ENCODE data around the gene SLC7A11. TPM values are rescaled to one million over a fixed set of nuclear protein-coding genes. Genes with fewer than 3 reads are reported as not detected.
A peak's percentile ranks its signal among the peaks of the same experiment; 100 is the strongest.

The SLC7A11 gene
- total RNA-seq, 4 donors from 2014 or later, result under 0.01 to 2.5 (median 0.82) TPM; not detected in 1

GRCh38 chr4:138225477-138225876 is 16.7 kb downstream of the SLC7A11 start:
- Histone ChIP-seq H3K4me3 (no peak overlapping the region), H3K9me3 (no peaks in the 10 kb centered on the region), H3K27me3 (no peaks in the 10 kb centered on the region), H3K4me1 (peaks cover 5 to 10% (median 7%) of the 10 kb centered on the region in 4 donors), H3K36me3 (no peaks in the 10 kb centered on the region), H3K27ac (no peak overlapping the region)
- DNase-seq, result no peak
- in situ Hi-C loops (cut with MboI; ENCODE audit: low pct_ligation_motif_present in 1 of 4, low pct_unique_long_range_greater_than_20kb in 1 of 4, low sequenced_read_pairs in 3 of 4) (no loop called here), intact Hi-C loops (cut with DNase I; ENCODE audit: low total_unique reads) (no loop called here)
- no peak for TF ChIP-seq POLR2A (IDR thresholded peaks at IDR 0.05)
- 38 to 40% methylated on average over 1 of the region's 1 CpG for WGBS, 2 donors (ENCODE audit: low coverage in 1 of 2)

- H3K27me3 ChIP-seq, result no peaks in the 10 kb centered on the region
- TF ChIP-seq CTCF (IDR thresholded peaks at IDR 0.05) (no peak), EP300 (IDR thresholded peaks at IDR 0.05; ENCODE audit: low read depth) (no peak), POLR2A (IDR thresholded peaks at IDR 0.05) (no peak), POLR2AphosphoS5 (IDR thresholded peaks at IDR 0.05) (no peak)
- H3K27ac ChIP-seq, result no peak overlapping the region
- intact Hi-C loops (cut with DNase I; ENCODE audit: low total_unique reads) (no loop called here), in situ Hi-C loops (cut with MboI; ENCODE audit: low pct_ligation_motif_present in 1 of 4, low pct_unique_long_range_greater_than_20kb in 1 of 4, low sequenced_read_pairs in 3 of 4) (no loop called here)
- no peak for DNase-seq
- no peaks in the 10 kb centered on the region for H3K36me3 ChIP-seq
- peaks cover 5 to 10% (median 7%) of the 10 kb centered on the region in 4 donors for H3K4me1 ChIP-seq
- H3K9me3 ChIP-seq, result no peaks in the 10 kb centered on the region
- no peak overlapping the region for H3K4me3 ChIP-seq
Measured at GRCh38 chr4:138224614-138225013, 17.5 kb downstream of the SLC7A11 start.

DNA sequence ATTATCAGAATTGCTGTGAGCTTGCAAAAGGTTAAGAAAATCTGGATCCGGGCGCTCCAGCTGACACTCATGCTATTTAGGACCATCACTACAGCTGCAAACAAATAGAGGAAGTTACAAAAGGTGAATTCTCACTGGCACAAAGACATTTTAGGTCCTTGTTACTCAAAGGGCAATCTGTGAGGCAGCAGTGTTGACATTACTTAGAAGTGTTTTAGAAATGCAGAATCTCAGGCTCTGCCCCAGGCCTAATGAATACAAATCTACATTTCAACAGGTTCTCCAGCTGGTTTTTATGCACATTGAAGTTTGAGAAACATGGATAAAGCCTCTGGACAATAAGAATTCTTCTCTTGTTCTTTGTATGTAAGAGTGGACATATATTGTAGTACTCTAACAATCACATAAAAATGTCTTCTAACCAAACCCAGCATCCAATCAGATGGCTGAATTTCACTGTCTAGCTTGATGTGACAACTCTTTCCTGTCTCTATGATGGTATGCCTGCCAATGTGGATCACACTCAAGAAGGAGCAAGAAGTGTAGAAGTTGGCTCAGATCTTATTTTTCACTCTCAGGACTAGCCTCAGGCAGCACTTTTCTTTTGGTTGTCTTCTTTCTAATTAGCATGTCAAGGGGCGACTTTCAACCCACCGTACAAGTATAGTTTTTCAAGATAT is 18.8 kb downstream of the SLC7A11 start:
- H3K9me3 ChIP-seq, result no peaks in the 10 kb centered on the region
- H3K27ac ChIP-seq, result no peak overlapping the region
- in situ Hi-C loops (cut with MboI; ENCODE audit: low pct_ligation_motif_present in 1 of 4, low pct_unique_long_range_greater_than_20kb in 1 of 4, low sequenced_read_pairs in 3 of 4) (no loop called here), intact Hi-C loops (cut with DNase I; ENCODE audit: low total_unique reads) (no loop called here)
- 68 to 77% methylated on average over 3 to 4 of the region's 4 CpGs for WGBS, 2 donors (ENCODE audit: low coverage in 1 of 2)
- H3K4me3 ChIP-seq, result no peak overlapping the region
- no peak for TF ChIP-seq POLR2AphosphoS5 (IDR thresholded peaks at IDR 0.05)
- no peak for TF ChIP-seq CTCF (IDR thresholded peaks at IDR 0.05)
- no peak for TF ChIP-seq EP300 (IDR thresholded peaks at IDR 0.05; ENCODE audit: low read depth)
- no peak for TF ChIP-seq POLR2A (IDR thresholded peaks at IDR 0.05)
- DNase-seq, result no peak
- H3K4me1 ChIP-seq, result peaks cover 5 to 10% (median 7%) of the 10 kb centered on the region in 4 donors
- no peaks in the 10 kb centered on the region for H3K36me3 ChIP-seq
- H3K27me3 ChIP-seq, result no peaks in the 10 kb centered on the region

- DNase-seq, result no peak
- intact Hi-C loops (cut with DNase I; ENCODE audit: low total_unique reads), result no loop called here
- Histone ChIP-seq H3K27ac (peak overlapping the region in 1 of 4 donors; percentile 16), H3K36me3 (no peaks in the 10 kb centered on the region), H3K4me3 (no peak overlapping the region), H3K27me3 (no peaks in the 10 kb centered on the region), H3K9me3 (no peaks in the 10 kb centered on the region), H3K4me1 (peaks cover 5 to 10% (median 7%) of the 10 kb centered on the region in 4 donors)
- in situ Hi-C loops (cut with MboI; ENCODE audit: low pct_ligation_motif_present in 1 of 4, low pct_unique_long_range_greater_than_20kb in 1 of 4, low sequenced_read_pairs in 3 of 4), result no loop called here
- TF ChIP-seq POLR2AphosphoS5 (IDR thresholded peaks at IDR 0.05) (no peak), EP300 (IDR thresholded peaks at IDR 0.05; ENCODE audit: low read depth) (no peak), POLR2A (IDR thresholded peaks at IDR 0.05) (no peak)
- WGBS, 2 donors (ENCODE audit: low coverage in 1 of 2), result 20 to 21% methylated on average over 4 of the region's 4 CpGs
Measured at GRCh38 chr4:138222046-138222445, 20.1 kb downstream of the SLC7A11 start.

DNA sequence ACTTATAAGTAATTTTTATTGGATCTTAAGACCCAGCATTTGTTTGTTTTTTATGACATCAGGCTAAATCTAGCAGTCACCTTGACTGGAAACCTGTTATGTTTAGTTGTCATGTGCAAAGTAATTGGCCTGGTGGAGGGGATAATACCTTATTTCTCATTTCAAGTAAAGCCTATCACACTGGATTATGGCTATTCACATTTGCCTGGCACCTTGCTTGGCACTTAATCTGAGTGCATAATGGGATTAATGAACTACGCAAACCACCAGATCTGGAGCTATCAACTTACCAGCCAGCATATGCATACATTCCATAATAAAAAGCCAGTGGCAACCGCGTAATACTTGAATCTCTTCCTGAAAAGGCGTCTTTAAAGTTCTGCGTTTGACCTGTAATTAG is 23.2 kb downstream of the SLC7A11 start:
- in situ Hi-C loops (cut with MboI; ENCODE audit: low pct_ligation_motif_present in 1 of 4, low pct_unique_long_range_greater_than_20kb in 1 of 4, low sequenced_read_pairs in 3 of 4), result no loop called here
- WGBS, 2 donors (ENCODE audit: low coverage in 1 of 2), result 78 to 88% methylated on average over 3 to 5 of the region's 5 CpGs

More for the DNA sequence above, 23.2 kb downstream of the SLC7A11 start:
- H3K4me1 ChIP-seq, result peaks cover 5 to 10% (median 7%) of the 10 kb centered on the region in 4 donors
- no peaks in the 10 kb centered on the region for H3K9me3 ChIP-seq
- H3K4me3 ChIP-seq, result no peak overlapping the region
- no peak overlapping the region for H3K27ac ChIP-seq
- H3K36me3 ChIP-seq, result no peaks in the 10 kb centered on the region
- no peaks in the 10 kb centered on the region for H3K27me3 ChIP-seq
- TF ChIP-seq POLR2A (IDR thresholded peaks at IDR 0.05) (no peak), CTCF (IDR thresholded peaks at IDR 0.05) (no peak)
- intact Hi-C loops (cut with DNase I; ENCODE audit: low total_unique reads), result no loop called here
- no peak for DNase-seq
